ENCODE results near the gene TTC28.

The TTC28 gene

GRCh38 chr22:28351476-28351875, 328.2 kb downstream of the TTC28 start:
- no peak for DNase-seq (ENCODE audit: low read depth)

DNA sequence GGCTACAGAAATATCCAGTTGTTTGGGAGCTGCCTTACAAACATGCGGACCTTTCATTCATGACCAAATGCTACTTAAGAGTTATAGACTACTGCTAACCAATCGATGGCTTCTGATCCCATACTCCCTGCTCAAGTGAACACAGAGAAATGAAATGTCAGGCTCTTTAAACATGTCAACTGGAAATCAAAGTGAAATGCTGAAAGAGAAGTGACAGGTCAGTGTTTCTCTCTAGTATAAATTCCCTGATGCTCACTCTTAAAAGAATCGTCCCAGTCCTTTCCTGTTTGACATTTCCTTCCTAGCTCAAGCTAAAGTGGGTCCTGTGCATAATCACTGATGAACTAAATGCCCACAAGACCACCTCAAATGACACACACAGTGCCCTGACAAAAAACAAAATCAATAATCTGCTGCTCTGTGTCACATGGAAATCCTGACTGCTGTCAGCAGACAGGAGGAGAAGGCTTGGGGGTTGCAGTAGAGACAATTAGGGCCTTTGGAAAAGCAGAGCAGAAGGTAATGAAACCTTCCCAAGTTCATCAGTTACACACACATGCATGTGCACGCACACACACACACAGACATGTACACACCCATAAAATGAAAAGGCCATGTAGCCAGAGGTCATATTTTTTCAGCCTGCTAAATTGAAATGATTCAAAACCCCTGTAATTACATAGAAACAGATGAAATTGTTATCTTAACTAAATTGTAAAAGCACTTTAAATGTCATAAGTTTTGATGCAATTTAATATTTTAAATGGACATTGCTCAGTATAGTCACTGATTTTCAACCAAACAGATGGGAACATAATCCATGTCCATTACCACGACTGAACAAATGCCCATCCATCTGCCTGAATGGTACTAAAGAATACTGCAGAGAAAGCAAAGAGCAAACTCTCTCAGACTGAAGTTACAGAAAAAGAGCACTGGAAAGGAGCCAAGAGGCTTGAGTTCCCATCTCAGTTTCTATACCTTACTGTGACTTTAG, 330.7 kb downstream of the TTC28 start:
- no peak for DNase-seq (ENCODE audit: low read depth)

GRCh38 chr22:28346308-28346707, 333.3 kb downstream of the TTC28 start:
- DNase-seq (ENCODE audit: low read depth) = no peak

DNA sequence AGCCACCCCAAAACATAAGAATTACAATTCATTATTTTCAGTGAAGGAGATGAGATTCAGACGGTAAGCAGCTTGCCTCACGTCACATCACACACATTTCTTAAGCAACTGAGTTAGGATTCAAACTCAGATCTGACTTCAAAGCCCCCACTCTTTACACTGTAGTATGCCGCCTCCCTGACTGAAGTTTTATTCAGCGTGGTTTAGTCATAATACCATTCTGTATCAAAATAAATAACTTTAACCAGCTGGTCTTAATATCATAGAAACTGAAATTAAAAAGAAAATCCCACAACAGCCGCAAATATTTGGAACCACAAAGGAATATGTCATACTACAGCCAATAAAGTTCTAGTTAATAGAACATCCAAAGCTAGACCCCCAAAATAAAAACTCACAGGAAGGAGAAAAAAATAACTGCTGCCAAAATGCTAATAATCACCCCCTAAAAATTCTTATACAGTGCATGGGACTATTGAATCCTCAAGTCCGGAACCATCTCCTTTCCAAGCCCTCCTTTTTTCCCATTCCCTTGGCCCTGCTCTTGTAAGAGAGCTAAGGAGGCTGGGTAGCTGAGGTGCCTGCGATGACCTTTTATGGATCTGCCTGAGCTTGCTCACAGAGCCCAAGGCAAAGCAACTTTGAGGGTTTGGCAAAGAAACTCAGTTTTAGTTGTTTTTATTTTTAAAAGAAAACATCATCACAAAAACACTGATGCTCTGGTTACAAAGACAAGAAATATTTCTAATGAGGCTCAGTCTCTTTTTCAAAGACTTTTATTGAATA, 334.5 kb downstream of the TTC28 start:
- DNase-seq (ENCODE audit: low read depth) = no peak

DNA sequence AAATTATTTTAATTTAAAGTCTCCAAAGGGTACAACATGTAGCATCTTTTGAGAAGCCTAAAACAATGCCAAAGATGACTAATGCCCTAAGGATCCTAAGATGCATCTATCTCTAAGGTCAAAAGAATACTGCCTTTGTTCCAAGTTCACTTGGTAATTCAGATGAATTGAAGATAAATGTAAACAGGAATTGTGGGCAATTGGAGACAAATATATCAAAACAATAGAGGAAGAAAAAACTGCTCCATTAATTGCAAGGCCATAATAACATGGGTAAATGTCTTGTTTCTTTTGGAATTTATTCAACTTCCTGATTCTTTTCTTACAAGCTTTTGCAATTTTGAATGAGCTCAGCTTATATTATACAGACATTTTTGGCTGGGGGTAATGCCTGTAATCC, 338.6 kb downstream of the TTC28 start:
- DNase-seq (ENCODE audit: low read depth) = no peak

- no peak for DNase-seq (ENCODE audit: low read depth)
Observed at GRCh38 chr22:28333088-28333487, 346.6 kb downstream of the TTC28 start.

- DNase-seq (ENCODE audit: low read depth) = no peak
Observed at GRCh38 chr22:28332410-28332809, 347.2 kb downstream of the TTC28 start.

DNA sequence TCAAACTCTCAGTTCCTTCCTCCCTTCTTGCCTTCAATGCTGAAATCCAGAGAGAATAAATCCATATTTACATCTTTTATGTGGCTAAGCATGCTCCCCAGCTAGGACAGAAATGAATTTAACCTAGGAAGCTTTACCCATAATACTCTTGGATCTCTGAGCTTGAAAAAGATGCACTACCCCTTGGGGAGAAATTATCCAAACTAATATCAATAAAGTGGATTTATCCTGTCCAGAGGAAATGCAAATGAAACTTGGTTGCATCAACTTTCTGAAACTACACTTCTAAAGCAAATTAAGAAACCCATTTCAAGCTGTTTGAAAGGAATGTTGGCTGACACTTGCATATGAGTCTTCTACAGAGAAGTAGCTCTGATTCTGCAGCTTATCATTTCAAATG, 347.9 kb downstream of the TTC28 start:
- no peak for DNase-seq (ENCODE audit: low read depth)

GRCh38 chr22:28329186-28330073, 350.2 kb downstream of the TTC28 start:
- no peak for DNase-seq (ENCODE audit: low read depth)

GRCh38 chr22:28328756-28329155, 350.9 kb downstream of the TTC28 start:
- no peak for DNase-seq (ENCODE audit: low read depth)

DNA sequence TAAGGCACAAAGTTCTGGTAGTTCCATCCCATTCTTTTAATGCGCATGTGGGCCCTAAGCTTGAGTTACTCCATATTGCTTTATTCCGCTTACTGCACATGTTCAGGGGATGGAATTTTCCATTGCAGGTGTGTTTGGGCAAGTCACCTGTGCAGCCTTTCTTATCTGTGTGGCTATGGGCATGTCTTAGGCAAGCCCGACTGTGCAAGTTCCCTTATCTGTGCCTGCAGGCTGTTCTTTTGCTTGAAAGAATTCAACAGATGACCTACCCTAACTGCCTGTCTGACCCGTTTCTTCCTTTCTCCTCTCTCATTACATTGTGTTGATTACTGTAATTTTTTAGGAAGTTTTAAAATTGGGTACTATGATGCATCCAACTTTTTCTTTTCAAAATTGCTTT, 363.6 kb downstream of the TTC28 start:
- DNase-seq (ENCODE audit: low read depth) = no peak

DNA sequence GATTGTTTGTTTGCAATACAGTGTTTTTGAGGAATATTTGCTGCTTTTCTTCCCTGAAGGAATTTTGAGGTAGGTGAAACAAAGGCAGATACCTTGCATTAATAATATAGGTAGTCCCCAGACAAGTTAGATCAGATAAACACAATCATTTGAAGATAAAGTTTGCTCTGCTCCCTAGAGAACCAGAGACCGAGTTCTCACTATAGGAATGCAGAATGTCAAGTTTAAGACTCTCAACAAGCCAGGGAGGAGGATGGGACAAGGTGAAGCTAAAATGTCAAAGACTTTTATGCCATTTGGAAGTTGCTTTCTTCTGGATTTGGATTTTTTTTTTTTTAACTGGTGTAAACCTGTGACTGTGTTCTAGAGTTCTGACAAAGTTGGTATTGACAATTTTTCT, 364.7 kb downstream of the TTC28 start:
- DNase-seq (ENCODE audit: low read depth) = no peak

DNA sequence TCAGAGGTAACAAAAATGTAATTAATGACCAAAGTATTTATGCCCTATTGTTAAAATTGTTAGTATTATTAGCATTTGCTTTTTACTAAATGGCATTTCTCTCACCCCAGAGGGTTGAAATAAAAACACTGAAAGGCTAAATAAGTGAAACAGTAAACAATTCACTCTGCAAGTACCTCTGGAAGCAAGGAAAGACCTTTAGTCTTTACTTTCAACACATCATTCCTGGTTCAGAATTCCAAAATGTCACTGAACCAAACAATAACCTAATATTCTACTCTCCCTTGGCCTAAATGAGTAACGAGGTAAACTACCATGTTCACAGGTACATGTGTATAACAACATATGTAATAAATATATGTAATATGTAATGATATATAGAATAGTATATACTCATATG, 369.3 kb downstream of the TTC28 start:
- no peak for DNase-seq (ENCODE audit: low read depth)

DNA sequence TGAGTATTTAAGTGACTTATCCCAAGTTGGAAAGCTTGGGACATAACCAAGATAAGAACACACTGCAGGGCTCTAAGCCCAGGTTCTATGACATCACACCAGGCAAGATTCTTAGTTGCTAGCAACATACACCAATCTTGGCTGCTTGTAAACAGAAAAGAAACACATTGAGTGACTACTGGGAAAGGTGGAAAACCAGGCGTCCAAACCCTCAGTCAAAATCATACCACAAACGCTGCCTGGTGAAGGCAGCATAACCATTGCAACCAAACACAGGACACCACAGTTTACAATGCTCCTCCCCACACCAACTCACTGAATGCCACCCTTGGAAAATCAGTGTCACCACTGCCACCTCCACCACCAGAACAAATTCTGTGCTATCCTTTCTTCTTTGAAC, 379.9 kb downstream of the TTC28 start:
- DNase-seq (ENCODE audit: low read depth) = no peak

GRCh38 chr22:28299309-28299708, 380.3 kb downstream of the TTC28 start:
- DNase-seq (ENCODE audit: low read depth) = no peak

- DNase-seq (ENCODE audit: low read depth) = no peak
Observed at GRCh38 chr22:28297504-28297903, 382.1 kb downstream of the TTC28 start.

GRCh38 chr22:28296452-28296851, 383.2 kb downstream of the TTC28 start:
- no peak for DNase-seq (ENCODE audit: low read depth)

- DNase-seq (ENCODE audit: low read depth) = no peak
Observed at GRCh38 chr22:28283068-28283654, 396.5 kb downstream of the TTC28 start.

- DNase-seq (ENCODE audit: low read depth) = no peak
Observed at GRCh38 chr22:28282405-28283067, 397.1 kb downstream of the TTC28 start.

GRCh38 chr22:28279888-28280287, 399.8 kb downstream of the TTC28 start:
- no peak for DNase-seq (ENCODE audit: low read depth)

- no peak for DNase-seq (ENCODE audit: low read depth)
Observed at GRCh38 chr22:28269277-28269676, 410.4 kb downstream of the TTC28 start.
